ENCODE results near the gene NKPD1. TPM values are rescaled to one million over a fixed set of nuclear protein-coding genes. Genes with fewer than 3 reads are reported as not detected.
A peak's percentile ranks its signal among the peaks of the same experiment; 100 is the strongest.

NKPD1 gene
- total RNA-seq, 1 experiment from 2014 or later = 2.4 TPM

DNA sequence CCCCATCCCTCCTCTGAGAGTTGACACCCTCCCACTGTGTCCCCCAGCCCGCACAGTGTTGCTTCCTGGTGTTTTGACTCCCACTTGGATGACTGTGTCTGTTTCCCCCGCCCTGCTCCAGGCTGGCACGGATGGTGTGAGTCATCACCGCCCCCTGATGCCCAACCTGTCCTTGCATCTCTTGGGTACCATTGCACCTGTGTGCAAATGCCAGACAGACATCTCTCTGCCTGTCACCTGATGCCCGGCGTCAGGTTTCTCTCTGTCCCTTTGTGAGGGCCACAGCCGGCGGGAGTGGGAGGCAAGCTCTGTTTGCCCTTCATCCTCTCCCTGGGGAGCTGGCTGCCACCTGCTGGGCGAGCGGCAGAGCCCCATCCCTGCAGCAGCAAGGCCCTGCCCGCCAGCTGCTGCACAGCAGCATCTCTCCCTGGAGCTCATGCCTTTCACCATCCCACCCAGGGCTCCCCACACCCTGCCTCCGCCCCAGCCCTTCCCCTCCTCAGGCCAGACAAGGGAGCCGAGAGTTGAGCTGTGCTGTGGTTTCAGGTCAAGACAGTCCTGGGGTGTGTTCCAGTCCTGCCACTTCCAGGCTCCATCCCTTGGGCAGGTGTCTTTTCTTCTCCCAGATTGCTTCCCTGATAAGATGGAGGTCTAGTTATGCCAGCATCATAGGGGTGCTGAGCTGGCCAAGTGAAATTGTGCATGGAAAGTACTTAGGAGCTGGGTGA, 29.7 kb downstream of the NKPD1 start:
- Mint-ChIP-seq H3K27ac (ENCODE audit: unreplicated experiment) (no peak overlapping the region), H3K27me3 (ENCODE audit: insufficient read depth, unreplicated experiment) (no peaks in the 10 kb centered on the region)
- CTCF ChIA-PET = interaction anchor here (0.6 to 1.1 kb wide), 4 partner anchors 27 to 72 kb away, joined by 3 to 4 read pairs (median 3); partner anchors contain the start of genes BLOC1S3 and TRAPPC6A

DNA sequence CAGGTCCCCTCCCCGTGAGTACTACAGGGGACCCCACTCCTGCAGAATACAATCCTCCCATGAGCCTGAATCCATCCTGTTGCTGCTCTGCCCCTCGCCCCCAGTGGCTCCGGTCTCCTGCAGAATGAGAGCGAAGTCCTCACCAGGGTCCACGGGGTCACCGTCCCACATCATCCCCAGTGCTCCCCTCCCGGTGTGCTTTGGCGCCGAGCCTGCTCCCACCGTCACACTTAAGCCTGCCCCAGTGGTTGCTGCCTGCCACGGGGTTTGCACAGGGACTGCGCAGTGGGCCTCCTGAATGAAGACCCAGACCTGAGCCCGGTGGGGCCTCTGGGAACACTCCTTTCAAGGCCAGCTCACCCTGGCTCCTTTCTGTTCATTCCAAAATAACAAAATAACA, 30.5 kb downstream of the NKPD1 start:
- TF ChIP-seq, protein P1, sequence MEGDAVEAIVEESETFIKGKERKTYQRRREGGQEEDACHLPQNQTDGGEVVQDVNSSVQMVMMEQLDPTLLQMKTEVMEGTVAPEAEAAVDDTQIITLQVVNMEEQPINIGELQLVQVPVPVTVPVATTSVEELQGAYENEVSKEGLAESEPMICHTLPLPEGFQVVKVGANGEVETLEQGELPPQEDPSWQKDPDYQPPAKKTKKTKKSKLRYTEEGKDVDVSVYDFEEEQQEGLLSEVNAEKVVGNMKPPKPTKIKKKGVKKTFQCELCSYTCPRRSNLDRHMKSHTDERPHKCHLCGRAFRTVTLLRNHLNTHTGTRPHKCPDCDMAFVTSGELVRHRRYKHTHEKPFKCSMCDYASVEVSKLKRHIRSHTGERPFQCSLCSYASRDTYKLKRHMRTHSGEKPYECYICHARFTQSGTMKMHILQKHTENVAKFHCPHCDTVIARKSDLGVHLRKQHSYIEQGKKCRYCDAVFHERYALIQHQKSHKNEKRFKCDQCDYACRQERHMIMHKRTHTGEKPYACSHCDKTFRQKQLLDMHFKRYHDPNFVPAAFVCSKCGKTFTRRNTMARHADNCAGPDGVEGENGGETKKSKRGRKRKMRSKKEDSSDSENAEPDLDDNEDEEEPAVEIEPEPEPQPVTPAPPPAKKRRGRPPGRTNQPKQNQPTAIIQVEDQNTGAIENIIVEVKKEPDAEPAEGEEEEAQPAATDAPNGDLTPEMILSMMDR (IDR thresholded peaks at IDR 0.05; ENCODE audit: insufficient read depth in 1 of 2, low read depth in 1 of 2, low read length in 1 of 2, severe bottlenecking in 1 of 2, unreplicated experiment in 1 of 2) = no peak
- no TSS peak for BruUV-seq (replicated peaks)
- H3K9me3 ChIP-seq = no peaks in the 10 kb centered on the region
- Mint-ChIP-seq H3K36me3 (ENCODE audit: insufficient read depth, unreplicated experiment) (peaks cover 13% of the 10 kb centered on the region), H3K4me3 (ENCODE audit: unreplicated experiment) (no peak overlapping the region), H3K27me3 (ENCODE audit: insufficient read depth, unreplicated experiment) (no peaks in the 10 kb centered on the region), H3K27ac (ENCODE audit: unreplicated experiment) (no peak overlapping the region), H3K4me1 (ENCODE audit: low read depth, unreplicated experiment) (no peaks in the 10 kb centered on the region), H3K9me3 (ENCODE audit: unreplicated experiment) (no peaks in the 10 kb centered on the region)
- ChIA-PET CTCF (no interaction called here), POLR2A (no interaction called here)
- no peak overlapping the region for H3K4me3 ChIP-seq (ENCODE audit: low read depth, low read length)
- no peaks in the 10 kb centered on the region for H3K27me3 ChIP-seq (replicated peaks; ENCODE audit: control insufficient read depth, insufficient read depth, low read length)
- intact Hi-C loops (cut with micrococcal nuclease; ENCODE audit: unreplicated experiment) = no loop called here
- no peaks in the 10 kb centered on the region for H3K4me1 ChIP-seq
- H3K36me3 ChIP-seq (ENCODE audit: control insufficient read depth, insufficient read depth, low read length) = no peaks in the 10 kb centered on the region
- DNase-seq = no peak

More for the DNA sequence above, 29.7 kb downstream of the NKPD1 start:
- Histone ChIP-seq H3K36me3 (ENCODE audit: control insufficient read depth, insufficient read depth, low read length) (no peaks in the 10 kb centered on the region), H3K9me3 (no peaks in the 10 kb centered on the region), H3K4me3 (ENCODE audit: low read depth, low read length) (no peak overlapping the region), H3K27me3 (replicated peaks; ENCODE audit: control insufficient read depth, insufficient read depth, low read length) (no peaks in the 10 kb centered on the region), H3K4me1 (no peaks in the 10 kb centered on the region)
- Mint-ChIP-seq H3K36me3 (ENCODE audit: insufficient read depth, unreplicated experiment) (peaks cover 9% of the 10 kb centered on the region), H3K4me3 (ENCODE audit: unreplicated experiment) (no peak overlapping the region), H3K4me1 (ENCODE audit: low read depth, unreplicated experiment) (no peaks in the 10 kb centered on the region), H3K9me3 (ENCODE audit: unreplicated experiment) (no peaks in the 10 kb centered on the region)
- intact Hi-C loops (cut with micrococcal nuclease; ENCODE audit: unreplicated experiment) = no loop called here
- TF ChIP-seq, protein P1 (IDR thresholded peaks at IDR 0.05; ENCODE audit: insufficient read depth in 1 of 2, low read depth in 1 of 2, low read length in 1 of 2, severe bottlenecking in 1 of 2, unreplicated experiment in 1 of 2) = peak in 1 of 2 experiments; percentile 55
- no TSS peak for BruUV-seq (replicated peaks)
- POLR2A ChIA-PET = no interaction called here
- peak in 1 of 2 experiments; percentile 55 for DNase-seq

DNA sequence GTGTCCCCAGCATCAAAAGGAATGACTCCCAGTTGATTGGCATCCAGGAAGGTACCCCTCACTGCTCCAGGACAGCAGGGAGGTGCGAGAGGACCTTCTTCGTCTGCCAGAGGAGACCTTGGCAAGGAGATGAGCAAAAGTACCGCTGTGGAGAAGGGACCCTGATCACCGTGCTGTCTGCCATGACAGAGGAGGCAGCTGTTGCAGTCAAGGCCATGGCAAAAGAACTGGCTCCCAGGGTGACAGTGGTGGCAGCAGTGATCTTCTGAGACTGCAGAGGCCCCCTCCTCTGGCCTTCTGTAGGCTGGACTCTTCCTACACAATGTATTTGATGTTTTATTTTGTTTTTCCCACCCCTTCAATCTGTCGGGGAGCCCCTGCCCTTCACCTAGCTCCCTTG, 32.0 kb downstream of the NKPD1 start:
- Histone ChIP-seq H3K4me1 (no peaks in the 10 kb centered on the region), H3K9me3 (no peaks in the 10 kb centered on the region), H3K27me3 (replicated peaks; ENCODE audit: control insufficient read depth, insufficient read depth, low read length) (no peaks in the 10 kb centered on the region), H3K36me3 (ENCODE audit: control insufficient read depth, insufficient read depth, low read length) (no peaks in the 10 kb centered on the region), H3K4me3 (ENCODE audit: low read depth, low read length) (no peak overlapping the region)
- intact Hi-C loops (cut with micrococcal nuclease; ENCODE audit: unreplicated experiment) = loop anchor here (5.0 kb wide), 1 partner anchor 37 kb away; the partner anchor contains the start of gene PPP1R37
- TF ChIP-seq, protein P1 (IDR thresholded peaks at IDR 0.05; ENCODE audit: insufficient read depth in 1 of 2, low read depth in 1 of 2, low read length in 1 of 2, severe bottlenecking in 1 of 2, unreplicated experiment in 1 of 2) = no peak
- H3K27me3 Mint-ChIP-seq (ENCODE audit: insufficient read depth, unreplicated experiment) = no peaks in the 10 kb centered on the region
- ChIA-PET CTCF (no interaction called here), POLR2A (no interaction called here)
- H3K4me1 Mint-ChIP-seq (ENCODE audit: low read depth, unreplicated experiment) = peaks cover 6% of the 10 kb centered on the region
- no peak overlapping the region for H3K27ac Mint-ChIP-seq (ENCODE audit: unreplicated experiment)
- H3K4me3 Mint-ChIP-seq (ENCODE audit: unreplicated experiment) = no peak overlapping the region
- H3K36me3 Mint-ChIP-seq (ENCODE audit: insufficient read depth, unreplicated experiment) = peaks cover 13% of the 10 kb centered on the region
- DNase-seq = no peak
- BruUV-seq (replicated peaks) = no TSS peak
- H3K9me3 Mint-ChIP-seq (ENCODE audit: unreplicated experiment) = no peaks in the 10 kb centered on the region

All from Caco-2 (cell line).